Liver (tissue), 9 donors: ENCODE data around the gene GAP43. TPM values are rescaled to one million over a fixed set of nuclear protein-coding genes. Genes with fewer than 3 reads are reported as not detected.

Source experiments
- DNase-seq: peaks from one replicate; pipeline ENCODE4 v3.0.0-alpha.2; 2017; ENCODE audit warnings: low spot score
- H3K27ac ChIP-seq, 2 donors: one replicate each; pipeline ENCODE4 v1.7.0; 2013; ENCODE audit warnings: inconsistent platforms in 2 of 2, low read length in 2 of 2, control low read depth in 1 of 2, low read depth in 1 of 2, mild to moderate bottlenecking in 1 of 2
- H3K27me3 ChIP-seq, 4 donors: one replicate each; pipeline versions ENCODE4 v1.6.1 to v1.7.0; 2013; ENCODE audit warnings: low read length in 3 of 4, inconsistent platforms in 1 of 4, mild to moderate bottlenecking in 1 of 4, moderate library complexity in 1 of 4; ENCODE audit not compliant: control insufficient read depth in 4 of 4, insufficient read depth in 4 of 4
- H3K36me3 ChIP-seq, 4 donors: one replicate each; pipeline versions ENCODE4 v1.6.1 to v1.7.0; 2013; ENCODE audit warnings: low read length in 3 of 4, mild to moderate bottlenecking in 3 of 4, low read depth in 1 of 4, moderate library complexity in 1 of 4; ENCODE audit not compliant: control insufficient read depth in 4 of 4, insufficient read depth in 3 of 4
- H3K4me1 ChIP-seq, 4 donors: one replicate each; pipeline versions ENCODE4 v1.6.1 to v1.7.0; 2013; ENCODE audit warnings: low read length in 3 of 4, mild to moderate bottlenecking in 3 of 4, moderate library complexity in 1 of 4; ENCODE audit not compliant: control insufficient read depth in 4 of 4, insufficient read depth in 4 of 4
- H3K4me3 ChIP-seq, 3 donors: one replicate each; pipeline versions ENCODE4 v1.6.1 to v1.7.0; 2013; ENCODE audit warnings: low read length in 3 of 3, control low read depth in 1 of 3, low read depth in 1 of 3, mild to moderate bottlenecking in 1 of 3
- H3K9ac ChIP-seq, 2 donors: one replicate each; pipeline ENCODE4 v1.7.0; 2013; ENCODE audit warnings: low read length in 2 of 2, mild to moderate bottlenecking in 2 of 2, moderate library complexity in 2 of 2, control low read depth in 1 of 2, low read depth in 1 of 2
- H3K9me3 ChIP-seq, 4 donors: one replicate each; pipeline versions ENCODE4 v1.6.1 to v1.7.0; 2013; ENCODE audit warnings: low read length in 3 of 4; ENCODE audit not compliant: control insufficient read depth in 4 of 4
- ATF3 ChIP-seq: IDR thresholded peaks from 2 replicates; pipeline ENCODE4 v1.6.1; 2016; ENCODE audit warnings: antibody characterized with exemption
- CTCF ChIP-seq: fragments of 150-350 bp; IDR thresholded peaks from 2 replicates; pipeline ENCODE4 v1.5.1; 2017; ENCODE audit warnings: improper control_type of control experiment, low read depth, low read length; ENCODE audit not compliant: missing input control
- EGR1 ChIP-seq, 2 donors: IDR thresholded peaks; 2 replicates each; pipeline ENCODE4 v1.6.1; 2016 to 2018; ENCODE audit warnings: antibody characterized with exemption in 2 of 2, low read depth in 2 of 2
- FOXA1 ChIP-seq: IDR thresholded peaks from 2 replicates; pipeline ENCODE4 v1.6.1; 2016; ENCODE audit warnings: antibody characterized with exemption
- FOXA2 ChIP-seq: IDR thresholded peaks from 2 replicates; pipeline ENCODE4 v1.6.1; 2016; ENCODE audit warnings: antibody characterized with exemption
- GABPA ChIP-seq, 2 donors: IDR thresholded peaks in 1 of 2; conservative IDR thresholded peaks in 1 of 2; 2 replicates each; pipeline ENCODE4 v1.6.1; 2016; ENCODE audit warnings: antibody characterized with exemption in 2 of 2, mild to moderate bottlenecking in 1 of 2, moderate library complexity in 1 of 2
- HNF4A ChIP-seq, 2 donors: conservative IDR thresholded peaks; 2 replicates each; pipeline ENCODE4 v1.6.1; 2016; ENCODE audit warnings: antibody characterized with exemption in 2 of 2, mild to moderate bottlenecking in 2 of 2
- HNF4G ChIP-seq: IDR thresholded peaks from 2 replicates; pipeline ENCODE4 v1.6.1; 2016; ENCODE audit warnings: antibody characterized with exemption
- JUND ChIP-seq, 2 donors: IDR thresholded peaks; 2 replicates each; pipeline ENCODE4 v1.6.1; 2016; ENCODE audit warnings: antibody characterized with exemption in 2 of 2
- MAX ChIP-seq: IDR thresholded peaks from 2 replicates; pipeline ENCODE4 v1.6.1; 2016; ENCODE audit warnings: antibody characterized with exemption
- NR2F2 ChIP-seq: IDR thresholded peaks from 2 replicates; pipeline ENCODE4 v1.6.1; 2016; ENCODE audit warnings: antibody characterized with exemption
- REST ChIP-seq: IDR thresholded peaks from 2 replicates; pipeline ENCODE4 v1.6.1; 2016; ENCODE audit warnings: antibody characterized with exemption, mild to moderate bottlenecking
- TAF1 ChIP-seq: conservative IDR thresholded peaks from 2 replicates; pipeline ENCODE4 v1.6.1; 2016; ENCODE audit warnings: antibody characterized with exemption, mild to moderate bottlenecking
- ZBTB33 ChIP-seq: IDR thresholded peaks from 2 replicates; pipeline ENCODE4 v1.6.1; 2016; ENCODE audit warnings: antibody characterized with exemption
- WGBS: extraction: QIAGEN DNeasy Blood & Tissue Kit; methylation state at CpG from one replicate; pipeline ENCODE4 v1.1.7; 2013; 5-methylcytosine and 5-hydroxymethylcytosine counted together
- polyA plus RNA-seq, 2 donors: library from polyadenylated mRNA; stranded (reverse) in 1 of 2; unstranded in 1 of 2; fragments of 200-250 nt in 1 of 2; fragments of >200 nt in 1 of 2; fragmentation: Nextera tagmentation in 1 of 2; extraction: Ambion mirVana in 1 of 2; gene quantifications; one replicate each; pipeline versions ENCODE4 v1.2.1 to v1.2.3, GENCODE V29; 2013 to 2015
- total RNA-seq, 2 donors: library from RNA; depleted of rRNA; stranded (reverse); fragments of >200 nt; gene quantifications; one replicate each; pipeline ENCODE4 v1.2.3, GENCODE V29; 2014
- donor health status: healthy.
- donor health status: healthy.
- donor health status: healthy.
- donor health status: healthy.
- donor health status: healthy.

Gene GAP43
- total and polyA plus RNA-seq, 4 donors: 0.06 TPM; not detected in 3

GRCh38 chr3:115635406-115635805, 12.1 kb downstream of the GAP43 start:
- Histone ChIP-seq H3K27me3 (no peaks in the 10 kb centered on the region), H3K4me1 (no peaks in the 10 kb centered on the region), H3K36me3 (no peaks in the 10 kb centered on the region), H3K9me3 (no peaks in the 10 kb centered on the region), H3K4me3 (no peak overlapping the region), H3K9ac (no peak overlapping the region), H3K27ac (no peak overlapping the region)
- TF ChIP-seq MAX (no peak), HNF4A (conservative IDR thresholded peaks at IDR 0.05) (no peak), EGR1 (IDR thresholded peaks at IDR 0.05; ENCODE audit: low read depth in 2 of 2) (no peak), REST (no peak), FOXA2 (no peak), GABPA (IDR thresholded peaks at IDR 0.05 in 1 of 2, conservative IDR thresholded peaks at IDR 0.05 in 1 of 2) (no peak), FOXA1 (no peak), HNF4G (no peak)
- no peak for DNase-seq
- 71% methylated on average over 1 of the region's 1 CpG for WGBS

GRCh38 chr3:115638241-115638640, 14.9 kb downstream of the GAP43 start:
- 98% methylated on average over 1 of the region's 1 CpG for WGBS
- Histone ChIP-seq H3K4me1 (no peaks in the 10 kb centered on the region), H3K36me3 (no peaks in the 10 kb centered on the region), H3K9ac (no peak overlapping the region), H3K4me3 (no peak overlapping the region), H3K27ac (no peak overlapping the region), H3K27me3 (no peaks in the 10 kb centered on the region), H3K9me3 (no peaks in the 10 kb centered on the region)
- TF ChIP-seq EGR1 (IDR thresholded peaks at IDR 0.05; ENCODE audit: low read depth in 2 of 2) (no peak), HNF4A (conservative IDR thresholded peaks at IDR 0.05) (no peak), JUND (IDR thresholded peaks at IDR 0.05) (no peak), FOXA2 (no peak), CTCF (no peak)
- no peak for DNase-seq

GRCh38 chr3:115638991-115639390, 15.7 kb downstream of the GAP43 start:
- Histone ChIP-seq H3K27ac (no peak overlapping the region), H3K9me3 (no peaks in the 10 kb centered on the region), H3K4me3 (no peak overlapping the region), H3K36me3 (no peaks in the 10 kb centered on the region), H3K27me3 (no peaks in the 10 kb centered on the region), H3K4me1 (no peaks in the 10 kb centered on the region), H3K9ac (no peak overlapping the region)
- no peak for DNase-seq
- WGBS: 95% methylated on average over 1 of the region's 1 CpG
- no peak for TF ChIP-seq FOXA1
- no peak for TF ChIP-seq GABPA (IDR thresholded peaks at IDR 0.05 in 1 of 2, conservative IDR thresholded peaks at IDR 0.05 in 1 of 2)
- no peak for TF ChIP-seq FOXA2
- no peak for TF ChIP-seq JUND (IDR thresholded peaks at IDR 0.05)
- TF ChIP-seq CTCF: no peak
- TF ChIP-seq MAX: no peak
- TF ChIP-seq TAF1: no peak
- TF ChIP-seq ATF3: no peak
- TF ChIP-seq ZBTB33: no peak
- TF ChIP-seq NR2F2: no peak
